ENCODE measurements around the gene SUSD5.
"Not testable (repeated sequence)": the region's sequence is repeated elsewhere in the genome, so short reads cannot be mapped to it uniquely, and the experiment has no call there.

The SUSD5 gene

GRCh38 chr3:33117461-33117860 lies 101.1 kb downstream of the SUSD5 start:
- in situ Hi-C loops (cut with MboI; ENCODE audit: low sequenced_read_pairs) = no loop called here

GRCh38 chr3:33115024-33115768 lies 103.4 kb downstream of the SUSD5 start:
- in situ Hi-C loops (cut with MboI; ENCODE audit: low sequenced_read_pairs) = no loop called here

GRCh38 chr3:33114622-33115023 lies 104.0 kb downstream of the SUSD5 start:
- in situ Hi-C loops (cut with MboI; ENCODE audit: low sequenced_read_pairs) = no loop called here

GRCh38 chr3:33113772-33114621 lies 104.6 kb downstream of the SUSD5 start, which contains the start of gene CRTAP:
CRTAP (plus strand) TSS chr3:33114014; CDS start chr3:33114078, 64 bp downstream.
- in situ Hi-C loops (cut with MboI; ENCODE audit: low sequenced_read_pairs) = no loop called here

- in situ Hi-C loops (cut with MboI; ENCODE audit: low sequenced_read_pairs) = no loop called here
Observed at GRCh38 chr3:33111581-33111980, 107.0 kb downstream of the SUSD5 start.

- in situ Hi-C loops (cut with MboI; ENCODE audit: low sequenced_read_pairs) = not testable (repeated sequence)
Observed at GRCh38 chr3:33106854-33107253, 111.8 kb downstream of the SUSD5 start.

- in situ Hi-C loops (cut with MboI; ENCODE audit: low sequenced_read_pairs) = no loop called here
Observed at GRCh38 chr3:33105341-33105948, 113.2 kb downstream of the SUSD5 start.

GRCh38 chr3:33104803-33105202 lies 113.8 kb downstream of the SUSD5 start:
- in situ Hi-C loops (cut with MboI; ENCODE audit: low sequenced_read_pairs) = no loop called here

GRCh38 chr3:33103480-33103879 lies 115.1 kb downstream of the SUSD5 start:
- in situ Hi-C loops (cut with MboI; ENCODE audit: low sequenced_read_pairs) = no loop called here

- in situ Hi-C loops (cut with MboI; ENCODE audit: low sequenced_read_pairs) = no loop called here
Observed at GRCh38 chr3:33103034-33103433, 115.6 kb downstream of the SUSD5 start.

GRCh38 chr3:33100229-33100628 lies 118.4 kb downstream of the SUSD5 start:
- in situ Hi-C loops (cut with MboI; ENCODE audit: low sequenced_read_pairs) = no loop called here

Data from HL-60/S4 treated with phorbol 12-myristate 13-acetate at 8.2 ng/mL for 4 days and 3 days (cell line).